Progenitor cell of endocrine pancreas (in vitro differentiated cells): Measurements from ENCODE around the gene AFF4. TPM values are rescaled to one million over a fixed set of nuclear protein-coding genes. Genes with fewer than 3 reads are reported as not detected.
"Not testable (repeated sequence)": the region's sequence is repeated elsewhere in the genome, so short reads cannot be mapped to it uniquely, and the experiment has no call there.

Experiments used
- DNase-seq: peaks from one replicate; pipeline ENCODE4 v3.0.0; 2021; ENCODE audit warnings: low spot score; ENCODE audit not compliant: unreplicated experiment
- H3K27ac Mint-ChIP-seq: 2 replicates; pipeline ENCODE4 v1.8.0; 2021; ENCODE audit warnings: mild to moderate bottlenecking, moderate library complexity, mixed read lengths
- H3K27me3 Mint-ChIP-seq: 2 replicates; pipeline ENCODE4 v1.8.0; 2021; ENCODE audit warnings: mixed read lengths
- H3K36me3 Mint-ChIP-seq: 2 replicates; pipeline ENCODE4 v1.8.0; 2022; ENCODE audit warnings: mixed read lengths; ENCODE audit not compliant: insufficient read depth
- H3K4me1 Mint-ChIP-seq: 2 replicates; pipeline ENCODE4 v1.8.0; 2021; ENCODE audit warnings: low read depth, mixed read lengths
- H3K4me3 Mint-ChIP-seq: 2 replicates; pipeline ENCODE4 v1.8.0; 2021; ENCODE audit warnings: low read depth, mild to moderate bottlenecking, moderate library complexity, mixed read lengths
- H3K9me3 Mint-ChIP-seq: 2 replicates; pipeline ENCODE4 v1.8.0; 2021; ENCODE audit warnings: low read depth, mixed read lengths
- CTCF ChIP-seq: fragments of 200-600 bp; sonication (generic); IDR thresholded peaks from one replicate; pipeline ENCODE4 v1.5.0; 2021; ENCODE audit warnings: antibody characterized with exemption, mild to moderate bottlenecking; ENCODE audit not compliant: unreplicated experiment
- total RNA-seq: library from RNA; stranded (reverse); gene quantifications from 2 replicates; pipeline ENCODE4 v1.2.1, GENCODE V29; 2021

Gene AFF4
- total RNA-seq, 1 donor from 2014 or later = 91.8 TPM

- H3K27me3 Mint-ChIP-seq = no peaks in the 10 kb centered on the region
- H3K27ac Mint-ChIP-seq = no peak overlapping the region
- no peaks in the 10 kb centered on the region for H3K9me3 Mint-ChIP-seq
- TF ChIP-seq CTCF = no peak
- H3K4me1 Mint-ChIP-seq = no peaks in the 10 kb centered on the region
- no peak overlapping the region for H3K4me3 Mint-ChIP-seq
- peaks cover 7% of the 10 kb centered on the region for H3K36me3 Mint-ChIP-seq
- no peak for DNase-seq
Observed at GRCh38 chr5:132996307-132996706, 32.9 kb upstream of the AFF4 start.

- Mint-ChIP-seq H3K36me3 (peaks cover 2% of the 10 kb centered on the region), H3K4me1 (no peaks in the 10 kb centered on the region), H3K9me3 (peaks cover 3% of the 10 kb centered on the region), H3K27me3 (no peaks in the 10 kb centered on the region), H3K27ac (no peak overlapping the region), H3K4me3 (no peak overlapping the region)
- no peak for DNase-seq
- no peak for TF ChIP-seq CTCF
Observed at GRCh38 chr5:132987531-132988408, 24.3 kb upstream of the AFF4 start.

- not testable (repeated sequence) for H3K27me3 Mint-ChIP-seq, H3K4me3 Mint-ChIP-seq, H3K9me3 Mint-ChIP-seq, H3K36me3 Mint-ChIP-seq, H3K27ac Mint-ChIP-seq, DNase-seq, H3K4me1 Mint-ChIP-seq
Observed at GRCh38 chr5:132982971-132983370, 19.5 kb upstream of the AFF4 start.

GRCh38 chr5:132981288-132981687, 17.9 kb upstream of the AFF4 start:
- TF ChIP-seq CTCF = no peak
- Mint-ChIP-seq H3K27me3 (no peaks in the 10 kb centered on the region), H3K4me1 (no peaks in the 10 kb centered on the region), H3K4me3 (no peak overlapping the region), H3K36me3 (peaks cover 5% of the 10 kb centered on the region), H3K27ac (peak overlapping the region; percentile 62), H3K9me3 (peaks cover 14% of the 10 kb centered on the region)
- no peak for DNase-seq

- no peak for TF ChIP-seq CTCF
- DNase-seq = no peak
- H3K27me3 Mint-ChIP-seq = no peaks in the 10 kb centered on the region
- peaks cover 15% of the 10 kb centered on the region for H3K9me3 Mint-ChIP-seq
- H3K36me3 Mint-ChIP-seq = peaks cover 5% of the 10 kb centered on the region
- H3K4me3 Mint-ChIP-seq = no peak overlapping the region
- H3K4me1 Mint-ChIP-seq = no peaks in the 10 kb centered on the region
- H3K27ac Mint-ChIP-seq = no peak overlapping the region
Observed at GRCh38 chr5:132979976-132980375, 16.5 kb upstream of the AFF4 start.

- H3K9me3 Mint-ChIP-seq = peaks cover 12% of the 10 kb centered on the region
- no peak overlapping the region for H3K4me3 Mint-ChIP-seq
- H3K27ac Mint-ChIP-seq = no peak overlapping the region
- TF ChIP-seq CTCF = no peak
- DNase-seq = no peak
- H3K4me1 Mint-ChIP-seq = no peaks in the 10 kb centered on the region
- no peaks in the 10 kb centered on the region for H3K27me3 Mint-ChIP-seq
- peaks cover 4% of the 10 kb centered on the region for H3K36me3 Mint-ChIP-seq
Observed at GRCh38 chr5:132979367-132979940, 16.0 kb upstream of the AFF4 start.
